HG02678 (cell line): ENCODE results near the gene TMIGD3.
"Not testable (repeated sequence)": the region's sequence is repeated elsewhere in the genome, so short reads cannot be mapped to it uniquely, and the experiment has no call there.

ENCODE experiments used
- ATAC-seq: cut with Tn5 transposase; IDR thresholded peaks from one replicate; pipeline ENCODE4 v1.9.1; 2021; ENCODE audit warnings: mild to moderate bottlenecking, moderate library complexity; ENCODE audit not compliant: unreplicated experiment

Gene TMIGD3

DNA sequence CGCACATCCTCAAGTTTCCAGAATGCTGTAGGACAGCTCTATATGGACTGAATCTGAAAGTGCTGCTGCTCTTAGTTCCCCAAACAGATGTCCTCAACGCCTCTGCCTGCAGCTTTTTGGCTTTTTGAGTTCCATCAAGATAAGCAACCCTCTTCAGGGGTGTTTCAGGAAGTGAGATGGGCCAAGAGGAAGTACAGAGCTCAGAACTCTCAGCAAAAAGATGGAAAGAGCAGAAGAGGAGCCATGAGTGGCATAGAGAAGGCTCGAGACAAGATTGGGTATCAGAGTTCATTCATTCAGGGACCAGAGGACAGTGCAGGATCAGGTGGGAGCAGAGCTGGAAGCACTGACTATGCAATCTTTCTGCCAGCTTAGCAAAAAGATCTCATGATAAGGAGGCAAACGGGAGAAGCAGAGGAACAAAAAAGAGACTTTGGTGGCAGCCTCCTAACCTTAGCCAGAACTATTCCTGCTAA is at the start of gene TMIGD3, which contains the start of gene ADORA3:
TSS of gene TMIGD3 (minus strand) at position 49 of the 476 bp plus-strand sequence. CDS start 279 bp downstream, outside the sequence.
TSS of gene ADORA3 (minus strand) at position 49 of the 476 bp plus-strand sequence. CDS start 279 bp downstream, outside the sequence.
- no peak for ATAC-seq

DNA sequence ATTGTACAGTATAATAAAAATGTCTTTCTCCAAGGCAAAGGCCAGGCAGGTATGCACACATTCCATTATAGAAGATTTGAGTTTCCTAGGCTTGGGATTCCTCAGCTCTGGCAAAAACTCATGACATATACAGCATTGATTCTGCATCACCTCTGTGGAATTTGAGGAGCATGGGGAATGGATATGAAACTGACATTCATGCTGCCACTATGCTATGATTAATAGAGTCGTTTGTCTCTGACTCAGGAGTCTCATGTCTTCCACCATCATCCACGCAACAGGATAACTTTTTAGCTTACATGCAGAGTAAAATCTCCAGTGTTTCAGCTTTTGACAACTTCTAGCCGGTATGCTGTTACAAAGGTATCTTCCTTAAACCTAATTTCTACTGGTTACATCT is 49.8 kb upstream of the TMIGD3 start:
- no peak for ATAC-seq

DNA sequence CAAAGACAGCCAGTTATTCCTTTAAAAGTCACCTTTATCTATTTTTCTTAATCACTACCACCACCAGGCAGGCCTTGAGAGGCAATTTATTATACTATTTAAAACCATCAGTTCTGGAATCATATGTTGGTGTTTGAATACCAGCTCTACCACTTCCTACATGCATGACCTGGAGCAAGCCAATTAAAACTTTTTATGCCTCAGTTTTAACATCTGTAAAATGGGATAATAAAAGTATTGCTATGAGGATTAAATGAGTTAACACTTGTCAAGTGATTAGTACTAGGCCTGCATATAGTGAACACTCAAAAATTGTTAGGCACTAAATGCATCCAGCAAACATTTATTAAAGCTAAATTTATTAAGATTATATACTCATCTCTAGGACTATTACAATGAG is 49.2 kb upstream of the TMIGD3 start:
- ATAC-seq = no peak

DNA sequence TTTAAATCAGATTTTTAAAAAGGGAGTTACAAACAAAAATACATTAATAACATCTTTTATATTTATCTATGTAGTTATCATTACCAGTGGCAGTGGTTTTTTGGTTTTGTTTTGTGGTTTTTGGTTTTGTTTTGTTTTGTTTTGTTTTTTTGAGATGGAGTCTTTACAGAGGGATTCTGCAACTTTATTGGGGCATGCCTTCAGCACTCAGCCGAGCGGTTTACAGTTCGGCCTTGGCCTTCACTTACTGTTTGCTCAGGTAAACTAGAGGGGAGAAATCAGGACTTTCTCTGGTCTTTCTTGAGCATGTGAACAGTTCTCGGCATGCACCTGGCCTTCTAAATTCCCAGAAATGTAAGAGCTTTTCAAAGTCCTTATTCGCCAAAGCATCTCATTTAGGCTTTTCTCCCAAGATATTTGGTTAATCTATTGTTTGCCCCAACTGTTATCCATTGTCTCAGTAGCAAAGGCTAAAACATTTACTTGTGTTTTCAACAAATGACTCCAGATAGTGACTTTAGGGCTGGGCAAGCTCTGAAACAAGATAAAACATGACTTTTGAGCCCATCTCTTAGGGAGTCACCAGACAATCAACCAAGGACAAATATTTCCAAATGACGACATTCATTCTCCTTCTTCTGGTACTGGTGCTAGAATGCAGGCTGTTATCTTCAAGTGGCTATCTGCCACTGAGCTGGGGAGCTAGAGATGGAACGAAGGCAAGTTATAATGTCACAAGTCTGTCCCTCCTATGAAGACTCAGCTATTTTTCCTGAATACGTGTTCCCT is 48.4 kb upstream of the TMIGD3 start:
- no peak for ATAC-seq

DNA sequence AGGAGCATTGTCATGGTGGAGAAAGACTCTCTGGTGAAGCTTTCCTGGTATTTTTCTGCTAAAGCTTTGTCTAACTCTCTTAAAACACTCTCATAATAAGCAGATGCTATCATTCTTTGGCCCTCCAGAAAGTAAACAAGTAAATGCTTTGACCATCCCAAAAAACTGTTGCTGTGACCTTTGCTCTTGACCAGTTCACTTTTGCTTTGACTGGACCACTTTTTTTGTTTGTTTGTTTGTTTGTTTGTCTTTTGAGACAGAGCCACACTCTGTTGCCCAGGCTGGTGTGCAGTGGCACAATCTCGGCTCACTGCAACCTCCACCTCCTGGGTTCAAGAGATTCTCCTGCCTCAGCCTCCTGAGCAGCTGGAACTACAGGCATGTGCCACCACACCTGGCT is 44.4 kb upstream of the TMIGD3 start:
- not testable (repeated sequence) for ATAC-seq

DNA sequence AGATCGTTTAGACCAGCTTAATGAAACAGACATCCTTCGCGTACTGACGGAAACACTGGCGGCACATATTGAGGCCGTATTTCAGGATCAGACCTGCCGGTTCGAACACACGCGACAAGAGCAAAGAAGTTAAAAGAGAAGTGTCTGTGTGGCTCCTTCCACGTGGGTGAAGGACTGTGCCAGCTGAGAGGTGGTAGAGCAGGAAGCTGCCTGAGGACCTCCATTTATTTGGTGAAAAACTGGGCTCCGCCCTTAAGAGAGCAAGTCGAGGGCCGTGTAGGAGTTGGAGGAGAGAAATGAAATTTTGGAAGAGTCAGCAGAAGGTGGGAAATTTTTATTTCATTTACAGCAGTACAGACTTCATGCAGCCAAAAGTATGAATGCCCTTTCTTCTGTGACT is 38.8 kb upstream of the TMIGD3 start:
- no peak for ATAC-seq

DNA sequence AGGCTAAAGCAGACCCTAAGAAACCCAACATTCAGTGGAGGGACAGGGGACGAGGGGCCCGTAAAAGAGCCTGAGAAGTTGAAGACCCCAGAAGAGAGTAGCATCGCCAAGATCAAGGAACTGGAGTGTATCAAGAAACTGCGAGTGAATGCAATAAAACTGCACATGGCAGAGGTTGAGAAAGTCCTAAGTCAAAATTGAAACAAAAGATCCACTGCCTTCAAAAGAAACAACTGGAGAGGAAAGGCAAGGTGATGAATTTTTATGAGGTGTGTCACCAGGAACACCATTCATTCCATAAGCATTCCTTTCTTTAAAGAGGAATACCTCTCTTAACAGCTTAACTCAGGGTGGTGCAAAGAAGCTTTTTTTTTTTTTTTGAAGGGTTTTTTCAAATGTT is 38.3 kb upstream of the TMIGD3 start:
- no peak for ATAC-seq

DNA sequence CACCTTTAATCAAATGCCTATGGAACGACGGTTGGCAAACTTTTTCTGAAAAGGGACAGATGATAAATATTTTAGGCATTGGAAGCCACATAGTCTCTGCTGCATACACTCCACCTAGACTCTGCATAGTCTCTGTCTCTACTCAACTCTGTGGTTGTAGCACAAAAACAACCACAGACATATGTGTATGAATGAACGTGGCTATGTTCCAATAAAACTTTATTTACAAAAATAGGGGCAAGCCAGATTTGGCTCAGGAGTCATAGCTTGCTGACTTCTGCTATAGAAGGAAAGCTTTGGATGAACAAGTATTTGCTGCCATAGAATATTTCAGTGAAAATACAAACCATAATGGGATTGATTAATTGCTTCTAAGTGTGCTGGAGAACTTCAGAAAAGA is 37.5 kb upstream of the TMIGD3 start:
- ATAC-seq = no peak

DNA sequence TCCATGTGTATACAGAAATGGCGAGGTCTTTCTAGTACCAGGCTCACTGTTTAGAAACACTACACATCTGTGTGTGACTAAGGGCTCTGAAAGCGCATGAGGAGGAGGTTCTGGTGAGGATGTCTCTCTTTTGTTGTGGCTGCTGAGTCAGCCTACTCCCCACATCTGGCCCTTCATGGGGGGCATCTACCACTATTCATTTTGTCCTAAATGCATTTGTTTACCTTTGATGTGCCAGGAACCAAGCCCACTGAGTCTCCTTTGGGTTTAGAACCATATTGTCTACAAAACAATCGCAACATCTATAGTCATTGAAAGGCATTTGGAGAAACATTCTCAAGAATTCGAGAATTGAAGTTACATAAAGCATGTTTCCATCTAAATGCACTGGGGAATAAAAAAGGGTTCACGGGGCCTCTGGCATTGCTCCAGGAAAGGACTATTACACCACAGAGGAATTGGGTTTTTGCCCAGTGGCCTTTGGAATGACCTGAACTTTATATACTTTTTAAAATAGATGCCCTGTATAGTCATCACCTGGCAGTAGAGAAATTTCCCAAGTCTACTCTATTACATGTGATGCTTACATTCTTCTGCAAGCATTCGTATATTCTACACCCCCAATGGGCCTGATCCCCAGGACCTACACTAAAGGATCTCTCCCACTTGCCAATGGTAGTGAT is 35.1 kb upstream of the TMIGD3 start:
- ATAC-seq = no peak

DNA sequence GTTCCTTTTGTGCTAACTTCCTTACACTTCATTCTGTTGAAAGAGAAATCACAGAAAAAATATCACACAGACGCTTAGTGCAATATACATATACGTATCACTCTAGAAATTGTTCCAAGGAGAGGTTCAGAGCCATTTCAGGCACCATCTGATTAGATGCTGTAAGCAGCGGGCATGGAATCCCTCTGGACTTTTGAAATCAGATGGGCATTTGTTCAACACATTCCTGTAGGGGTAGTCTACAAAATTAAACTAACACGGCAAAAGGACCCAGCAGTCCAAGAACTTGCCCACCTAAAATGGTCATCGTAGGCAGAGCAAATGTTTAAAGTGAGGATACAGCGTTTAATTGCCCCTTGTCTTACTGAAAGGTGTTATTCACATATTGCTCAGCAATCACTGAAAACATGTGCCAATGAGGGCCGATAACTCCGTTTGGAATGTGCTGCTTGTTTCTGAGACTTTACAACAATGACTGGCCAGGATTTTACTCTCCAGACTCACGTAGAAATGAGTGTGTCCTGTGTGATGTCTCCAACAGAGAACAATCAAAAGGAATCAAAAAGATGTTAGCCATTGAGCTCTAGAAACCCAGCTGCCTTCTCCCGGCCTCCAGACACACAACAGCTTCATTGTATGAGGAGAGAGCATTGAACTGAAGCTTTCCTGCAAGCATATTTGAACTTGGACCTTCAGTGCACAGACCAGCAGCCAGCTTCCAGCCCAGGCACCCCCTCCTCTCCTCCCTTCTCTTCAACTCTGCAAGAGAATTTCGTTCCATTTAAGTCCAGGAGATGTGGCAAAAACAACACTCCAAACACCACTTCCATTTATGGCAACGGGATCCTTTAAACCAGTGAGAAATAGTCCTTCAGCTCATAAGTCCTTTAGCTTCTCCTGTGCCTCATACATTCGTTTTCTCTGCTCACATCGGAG is 32.1 kb upstream of the TMIGD3 start:
- no peak for ATAC-seq

DNA sequence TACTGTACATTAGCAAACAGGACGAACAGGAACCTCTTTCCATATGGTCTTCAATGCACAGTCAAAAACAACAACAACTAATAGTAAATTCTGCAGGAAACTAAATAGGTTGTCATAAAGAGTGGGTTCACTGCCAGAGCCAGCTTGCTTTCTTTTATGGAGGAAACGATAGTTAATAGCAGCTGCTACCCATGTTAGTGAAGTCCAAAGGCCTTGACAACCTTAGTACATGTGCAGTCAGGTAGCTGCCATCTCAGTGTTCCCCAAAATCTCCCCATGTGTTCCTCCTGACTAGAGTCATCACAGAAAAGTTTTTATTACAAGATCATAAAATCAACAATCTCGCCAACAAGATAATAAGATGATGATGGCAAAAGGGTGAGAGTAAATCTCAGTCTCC is 16.6 kb upstream of the TMIGD3 start:
- ATAC-seq = no peak

DNA sequence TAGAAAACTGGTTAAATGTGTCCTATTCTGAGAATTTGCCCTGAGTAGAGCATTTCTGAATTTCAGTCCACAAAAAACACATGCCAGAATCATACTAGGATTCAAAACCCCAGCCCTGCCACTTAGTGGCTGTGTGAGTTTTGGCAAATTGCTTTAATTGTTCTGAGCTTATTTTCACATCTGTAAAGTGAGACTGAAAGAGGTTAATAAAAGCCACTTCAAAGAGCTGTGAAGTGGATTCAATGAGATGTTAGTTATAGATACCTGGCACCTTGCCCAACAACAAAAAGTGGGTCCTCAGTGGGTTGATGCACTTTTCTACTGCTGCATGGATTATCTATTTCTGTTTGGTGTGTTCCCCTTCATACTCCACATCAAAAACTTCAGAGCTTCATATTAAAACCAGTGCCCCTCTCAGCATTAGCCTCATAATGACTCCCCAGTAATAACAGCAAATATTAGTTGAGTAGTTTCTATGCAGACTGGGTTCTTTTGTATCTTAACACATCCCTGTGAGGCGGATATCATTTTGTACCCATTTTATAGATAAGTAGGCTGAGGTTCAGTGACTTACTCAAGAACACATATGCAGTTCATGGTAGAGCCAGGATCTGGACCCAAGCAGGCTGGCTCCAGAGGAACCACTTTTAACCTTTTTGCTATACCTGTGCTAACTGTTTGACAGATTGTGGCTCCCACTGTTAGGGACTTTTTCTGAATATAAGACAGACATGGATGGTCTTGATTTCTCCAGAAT is 14.2 kb upstream of the TMIGD3 start:
- no peak for ATAC-seq

DNA sequence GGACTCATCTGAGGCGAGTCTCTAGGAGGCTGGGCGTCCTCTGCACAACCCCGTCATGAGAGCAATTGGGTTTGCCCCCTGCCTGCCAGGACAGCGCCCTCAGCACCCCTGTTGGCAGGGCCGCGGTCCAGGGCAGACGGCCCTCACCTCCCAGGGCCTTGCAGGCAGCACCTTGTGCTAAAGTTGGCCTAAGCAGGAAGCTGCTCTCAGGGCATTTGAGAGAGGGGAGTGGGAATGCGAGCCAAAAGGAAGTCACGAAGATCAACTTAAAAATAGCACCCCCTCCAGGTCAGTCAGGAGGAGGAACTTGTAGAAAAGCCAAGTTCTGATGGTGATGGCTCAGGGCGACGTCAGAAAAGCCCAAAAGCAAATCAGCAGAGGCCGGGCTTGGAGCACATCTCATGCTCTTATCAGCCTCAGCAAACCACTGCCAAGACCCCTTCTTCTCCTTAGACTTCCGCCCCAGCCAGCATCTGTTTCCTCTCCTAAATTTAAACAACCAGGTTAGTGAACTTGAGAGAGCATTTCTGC is 12.6 kb upstream of the TMIGD3 start:
- ATAC-seq = peak; percentile 40

DNA sequence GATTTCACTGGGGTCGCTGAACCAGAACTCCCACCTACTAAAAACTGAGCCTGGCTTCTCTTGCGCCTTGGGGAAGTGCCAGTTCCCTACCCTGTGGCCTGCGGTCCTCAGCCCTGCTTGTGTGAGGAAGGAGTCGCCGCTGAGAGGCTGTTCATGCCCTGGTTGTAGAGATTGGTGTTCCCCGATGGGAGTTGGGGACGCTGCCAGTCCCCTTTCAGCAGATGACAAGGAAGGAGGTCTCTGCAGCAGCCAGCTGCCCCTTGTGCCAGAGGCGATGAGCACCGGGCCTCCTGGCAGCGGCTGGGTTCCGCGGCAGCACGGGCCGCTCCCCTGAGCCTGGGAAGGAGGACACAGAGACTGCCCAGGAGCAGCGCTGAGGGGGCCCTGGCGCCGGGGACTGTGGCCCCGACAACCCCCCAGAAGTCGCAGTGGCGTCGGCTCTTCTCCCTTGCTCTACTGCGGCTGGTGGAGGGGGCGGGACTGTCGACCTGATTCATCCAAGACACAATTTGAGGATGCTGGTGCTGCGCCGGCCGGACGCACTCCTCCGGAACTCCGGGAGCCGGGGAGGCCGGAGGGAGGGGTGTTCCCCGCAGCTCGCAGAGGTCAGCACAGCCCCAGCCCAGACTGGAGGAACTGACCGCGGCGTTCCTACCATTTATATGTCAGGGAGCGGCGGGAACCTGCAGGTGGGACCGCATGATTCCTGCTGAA is 12.0 kb upstream of the TMIGD3 start:
- peak; percentile 22 for ATAC-seq

DNA sequence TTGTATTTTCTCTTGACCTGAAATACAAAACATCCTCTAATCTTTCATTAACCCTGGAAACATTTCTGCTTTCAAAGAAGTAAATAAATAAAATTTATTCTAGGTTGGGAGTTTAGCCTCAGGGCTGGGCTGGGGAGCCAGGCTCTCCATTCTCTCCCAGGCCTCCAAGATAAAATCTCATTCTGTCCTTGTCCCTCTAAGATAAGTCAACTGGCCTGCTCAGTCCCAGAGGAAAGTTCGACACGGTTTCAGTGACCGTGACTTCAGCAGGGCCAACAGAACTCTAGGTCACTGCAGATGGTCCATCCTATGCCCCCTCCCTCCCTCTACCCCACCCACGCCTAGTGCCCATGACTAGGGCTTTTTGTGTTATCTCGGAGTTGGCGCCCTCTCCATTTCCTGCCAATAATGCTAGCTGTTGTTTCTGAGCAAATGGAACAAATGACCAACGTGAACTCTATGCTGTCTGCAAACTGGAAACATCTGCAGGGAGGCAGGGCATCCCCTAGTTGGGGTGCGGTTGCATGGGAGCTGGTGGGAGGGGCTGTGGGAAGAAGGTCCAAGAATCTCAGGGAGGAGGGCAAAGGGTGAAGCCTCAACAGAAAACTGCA is 10.1 kb upstream of the TMIGD3 start:
- ATAC-seq = no peak

DNA sequence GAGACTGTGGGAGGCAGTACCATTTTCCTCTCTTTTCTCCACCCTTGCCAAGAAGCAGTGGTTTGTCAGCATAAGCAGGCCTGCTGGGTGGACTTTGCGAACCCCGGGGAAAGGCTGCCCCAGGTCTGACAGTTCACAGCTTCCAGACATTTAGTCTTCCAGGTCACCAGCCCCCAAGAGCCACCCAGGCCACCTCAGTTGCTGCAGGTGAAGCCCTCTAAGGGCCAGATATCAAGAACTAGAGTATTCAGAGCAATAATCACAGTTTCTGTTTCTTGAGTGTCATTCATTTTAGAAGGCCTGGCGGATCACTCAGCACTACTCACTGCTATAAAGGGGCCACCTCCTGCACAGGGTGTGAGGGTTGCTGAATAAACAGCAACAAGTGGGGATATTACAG is 9.5 kb upstream of the TMIGD3 start:
- ATAC-seq = no peak

DNA sequence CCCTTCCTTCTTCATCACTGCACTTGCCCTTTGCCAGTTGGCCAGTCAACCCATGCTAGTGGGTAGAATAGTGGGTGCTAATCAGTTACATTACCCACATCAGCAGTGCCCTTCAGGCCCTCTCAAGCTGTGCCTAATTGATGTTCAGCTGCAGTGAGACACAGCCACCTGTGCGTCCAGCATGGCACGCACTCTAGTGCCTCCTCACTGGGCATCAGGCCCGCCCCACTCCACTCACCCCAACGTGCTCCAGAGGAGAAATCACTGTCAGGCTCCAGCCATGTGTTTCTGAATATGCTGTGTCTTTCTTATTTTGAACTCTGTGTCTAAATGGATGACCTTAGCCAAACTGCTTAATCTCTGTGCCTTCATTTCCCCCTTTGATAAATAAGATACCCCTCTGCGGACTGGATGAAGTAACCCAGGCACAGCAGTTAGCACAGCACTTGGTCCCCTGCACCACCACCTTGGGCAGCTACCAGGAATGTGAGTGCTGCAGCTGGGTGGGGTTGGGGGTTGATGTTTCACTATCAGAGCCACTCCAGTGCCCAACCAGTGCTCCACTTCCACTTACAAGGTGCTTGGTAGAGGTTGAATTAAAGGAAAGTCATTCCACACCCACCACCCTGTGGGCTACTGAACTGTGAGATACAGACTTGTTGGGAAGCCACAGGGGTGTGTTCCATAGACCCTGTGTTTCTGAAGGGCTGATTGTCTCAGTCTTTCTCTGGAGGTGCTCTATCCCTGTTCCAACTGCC is 8.9 kb upstream of the TMIGD3 start:
- no peak for ATAC-seq

DNA sequence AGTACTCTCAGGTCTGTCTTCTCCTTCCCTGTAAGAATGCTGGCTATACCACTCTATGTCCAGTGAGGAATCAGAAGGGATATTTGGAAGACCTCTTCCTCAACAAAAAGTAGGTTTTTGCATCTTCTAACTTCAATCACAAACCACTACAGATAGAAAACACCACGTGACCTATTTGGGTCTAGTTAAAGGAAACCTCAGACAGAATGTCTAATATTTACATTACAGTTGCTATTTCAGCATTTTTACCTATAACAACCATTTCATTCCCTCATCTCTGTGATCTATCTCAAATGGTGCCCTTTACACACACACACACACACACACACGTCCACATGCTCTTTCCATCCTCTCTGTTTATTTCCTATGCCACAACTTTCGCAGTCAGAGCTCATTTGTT is 7.9 kb upstream of the TMIGD3 start:
- no peak for ATAC-seq
